Measurements from ENCODE around the gene RAB29.

DNA sequence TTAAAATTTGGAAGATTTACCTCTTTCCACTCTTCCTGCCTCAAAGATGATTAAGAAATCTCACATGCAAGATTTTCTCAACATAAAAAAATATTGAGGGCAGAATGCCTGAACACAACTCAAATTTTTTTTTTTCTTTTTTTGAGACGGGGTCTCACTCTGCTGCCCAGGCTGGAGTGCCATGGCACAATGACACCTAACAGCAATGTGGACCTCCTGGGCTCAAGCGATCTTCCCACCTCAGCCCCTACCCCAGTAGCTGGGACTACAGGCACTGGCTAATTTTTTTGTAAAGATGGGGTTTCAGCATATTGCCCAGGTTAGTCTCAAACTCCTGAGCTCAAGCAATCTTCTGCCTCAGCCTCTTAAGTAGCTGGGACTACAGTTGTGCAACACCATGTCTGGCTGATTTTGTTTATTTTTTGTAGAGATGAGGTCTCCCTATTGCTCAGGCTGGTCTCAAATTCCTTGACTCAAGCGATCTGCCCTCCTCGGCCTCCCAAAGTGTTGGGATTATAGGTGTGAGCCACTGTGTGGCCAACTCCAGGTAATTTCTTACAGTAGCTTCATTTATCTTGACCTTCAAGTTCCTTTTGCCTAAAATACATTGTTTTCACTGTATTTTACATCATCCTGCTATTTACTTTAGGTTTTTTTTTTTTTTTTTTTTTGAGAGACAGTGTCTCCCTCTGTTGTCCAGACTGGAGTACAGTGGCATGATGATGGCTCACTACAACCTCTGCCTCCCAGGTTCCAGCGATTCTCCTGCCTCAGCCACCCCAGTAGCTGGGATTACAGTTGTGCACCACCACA is 35.7 kb downstream of the RAB29 start:
- TF ChIP-seq, protein P1, sequence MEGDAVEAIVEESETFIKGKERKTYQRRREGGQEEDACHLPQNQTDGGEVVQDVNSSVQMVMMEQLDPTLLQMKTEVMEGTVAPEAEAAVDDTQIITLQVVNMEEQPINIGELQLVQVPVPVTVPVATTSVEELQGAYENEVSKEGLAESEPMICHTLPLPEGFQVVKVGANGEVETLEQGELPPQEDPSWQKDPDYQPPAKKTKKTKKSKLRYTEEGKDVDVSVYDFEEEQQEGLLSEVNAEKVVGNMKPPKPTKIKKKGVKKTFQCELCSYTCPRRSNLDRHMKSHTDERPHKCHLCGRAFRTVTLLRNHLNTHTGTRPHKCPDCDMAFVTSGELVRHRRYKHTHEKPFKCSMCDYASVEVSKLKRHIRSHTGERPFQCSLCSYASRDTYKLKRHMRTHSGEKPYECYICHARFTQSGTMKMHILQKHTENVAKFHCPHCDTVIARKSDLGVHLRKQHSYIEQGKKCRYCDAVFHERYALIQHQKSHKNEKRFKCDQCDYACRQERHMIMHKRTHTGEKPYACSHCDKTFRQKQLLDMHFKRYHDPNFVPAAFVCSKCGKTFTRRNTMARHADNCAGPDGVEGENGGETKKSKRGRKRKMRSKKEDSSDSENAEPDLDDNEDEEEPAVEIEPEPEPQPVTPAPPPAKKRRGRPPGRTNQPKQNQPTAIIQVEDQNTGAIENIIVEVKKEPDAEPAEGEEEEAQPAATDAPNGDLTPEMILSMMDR (IDR thresholded peaks at IDR 0.05; ENCODE audit: insufficient read depth, low read length), result no peak
- TF ChIP-seq, protein P2, sequence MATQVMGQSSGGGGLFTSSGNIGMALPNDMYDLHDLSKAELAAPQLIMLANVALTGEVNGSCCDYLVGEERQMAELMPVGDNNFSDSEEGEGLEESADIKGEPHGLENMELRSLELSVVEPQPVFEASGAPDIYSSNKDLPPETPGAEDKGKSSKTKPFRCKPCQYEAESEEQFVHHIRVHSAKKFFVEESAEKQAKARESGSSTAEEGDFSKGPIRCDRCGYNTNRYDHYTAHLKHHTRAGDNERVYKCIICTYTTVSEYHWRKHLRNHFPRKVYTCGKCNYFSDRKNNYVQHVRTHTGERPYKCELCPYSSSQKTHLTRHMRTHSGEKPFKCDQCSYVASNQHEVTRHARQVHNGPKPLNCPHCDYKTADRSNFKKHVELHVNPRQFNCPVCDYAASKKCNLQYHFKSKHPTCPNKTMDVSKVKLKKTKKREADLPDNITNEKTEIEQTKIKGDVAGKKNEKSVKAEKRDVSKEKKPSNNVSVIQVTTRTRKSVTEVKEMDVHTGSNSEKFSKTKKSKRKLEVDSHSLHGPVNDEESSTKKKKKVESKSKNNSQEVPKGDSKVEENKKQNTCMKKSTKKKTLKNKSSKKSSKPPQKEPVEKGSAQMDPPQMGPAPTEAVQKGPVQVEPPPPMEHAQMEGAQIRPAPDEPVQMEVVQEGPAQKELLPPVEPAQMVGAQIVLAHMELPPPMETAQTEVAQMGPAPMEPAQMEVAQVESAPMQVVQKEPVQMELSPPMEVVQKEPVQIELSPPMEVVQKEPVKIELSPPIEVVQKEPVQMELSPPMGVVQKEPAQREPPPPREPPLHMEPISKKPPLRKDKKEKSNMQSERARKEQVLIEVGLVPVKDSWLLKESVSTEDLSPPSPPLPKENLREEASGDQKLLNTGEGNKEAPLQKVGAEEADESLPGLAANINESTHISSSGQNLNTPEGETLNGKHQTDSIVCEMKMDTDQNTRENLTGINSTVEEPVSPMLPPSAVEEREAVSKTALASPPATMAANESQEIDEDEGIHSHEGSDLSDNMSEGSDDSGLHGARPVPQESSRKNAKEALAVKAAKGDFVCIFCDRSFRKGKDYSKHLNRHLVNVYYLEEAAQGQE (IDR thresholded peaks at IDR 0.05; ENCODE audit: insufficient replicate concordance, low read depth), result no peak
- TF ChIP-seq POLR2AphosphoS5 (IDR thresholded peaks at IDR 0.05; ENCODE audit: low read depth), result no peak
